ENCODE data around the gene CAMTA1.
A peak's percentile ranks its signal among the peaks of the same experiment; 100 is the strongest.

The CAMTA1 gene

DNA sequence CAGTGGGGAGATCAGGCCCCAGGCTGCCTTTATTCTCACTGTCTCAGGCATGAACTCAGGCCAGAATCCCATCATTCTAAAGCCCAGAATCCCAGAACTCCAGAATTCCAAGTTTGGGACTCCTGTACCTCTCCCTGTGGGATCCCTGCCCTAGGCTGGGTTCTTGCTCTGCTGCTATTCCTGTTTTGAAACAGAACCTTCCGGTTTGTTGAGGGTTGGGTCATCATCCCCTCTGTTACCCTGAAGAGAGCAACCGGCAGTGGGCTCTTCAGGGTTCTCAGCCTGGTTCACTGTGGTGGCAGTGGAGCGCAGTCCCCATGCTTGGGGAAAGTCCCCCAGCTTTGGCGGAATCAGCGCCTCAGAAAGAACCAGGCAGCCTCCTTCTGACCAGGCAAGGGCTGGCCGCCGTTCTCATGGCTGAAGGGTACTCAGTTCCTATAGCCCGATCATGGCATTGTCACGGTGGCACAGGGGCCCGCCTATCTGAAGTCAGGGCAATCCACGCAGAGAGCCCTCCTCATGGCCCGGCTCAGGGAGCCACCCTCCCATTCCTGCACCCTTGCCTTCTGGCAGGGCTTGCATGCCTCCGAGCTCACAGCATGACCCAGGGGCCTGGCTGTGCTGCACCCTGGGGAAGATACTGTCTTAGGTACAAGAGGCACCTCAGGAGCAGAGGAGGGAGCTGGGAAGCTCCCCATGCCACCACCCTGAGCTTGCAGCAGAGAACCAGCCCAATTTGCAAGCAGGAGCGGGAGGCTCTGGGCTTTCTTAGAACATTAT lies 650.2 kb downstream of the CAMTA1 start:
- no peak for DNase-seq (ENCODE audit: low spot score)

DNA sequence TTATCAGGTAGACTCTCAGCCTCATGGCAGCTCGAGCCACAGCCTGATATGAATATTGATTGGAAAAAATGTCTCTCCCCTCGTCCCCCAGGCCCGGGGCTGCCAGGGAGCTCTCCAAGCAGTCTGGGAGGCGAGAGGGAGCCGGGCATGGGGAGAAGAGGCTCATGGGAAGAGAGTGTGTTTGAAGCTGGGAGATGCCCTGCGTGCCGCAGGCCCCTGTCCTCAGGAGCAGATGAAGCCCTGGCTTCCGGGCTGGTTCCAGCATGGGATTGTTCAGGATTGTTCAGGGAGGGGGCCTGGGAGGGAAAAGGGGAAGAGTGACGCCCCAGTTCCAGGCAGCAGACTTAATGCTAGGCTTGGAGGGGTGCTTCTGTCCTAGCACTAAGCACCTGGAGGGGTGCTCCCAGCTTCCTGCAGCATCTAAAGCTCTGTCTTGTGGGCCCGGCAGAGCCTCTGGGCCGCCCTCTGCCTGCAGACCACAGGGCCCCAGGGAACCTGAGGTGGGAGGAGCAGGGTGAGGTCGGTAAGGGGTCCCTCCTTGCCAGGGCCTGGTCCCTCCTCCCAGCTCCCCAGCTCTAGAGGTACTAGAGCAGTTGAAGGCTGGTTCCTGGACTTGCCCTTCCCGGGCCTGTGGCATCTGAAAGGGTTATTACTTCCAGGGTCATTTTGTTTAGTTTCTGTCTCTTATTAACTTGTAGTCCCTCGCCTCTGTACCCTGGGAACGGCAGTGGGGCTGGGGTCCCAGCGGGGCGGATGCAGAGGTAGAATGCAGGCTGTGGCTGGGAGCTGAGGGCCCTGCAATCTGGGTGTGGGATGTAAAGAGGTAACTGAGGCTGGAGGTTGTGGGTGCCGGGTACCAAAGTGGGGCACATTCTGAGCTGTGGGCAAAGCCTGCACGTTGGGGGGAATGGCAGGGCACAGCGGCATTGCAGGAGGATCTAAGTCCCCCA lies 651.1 kb downstream of the CAMTA1 start:
- no peak for DNase-seq (ENCODE audit: low spot score)

DNA sequence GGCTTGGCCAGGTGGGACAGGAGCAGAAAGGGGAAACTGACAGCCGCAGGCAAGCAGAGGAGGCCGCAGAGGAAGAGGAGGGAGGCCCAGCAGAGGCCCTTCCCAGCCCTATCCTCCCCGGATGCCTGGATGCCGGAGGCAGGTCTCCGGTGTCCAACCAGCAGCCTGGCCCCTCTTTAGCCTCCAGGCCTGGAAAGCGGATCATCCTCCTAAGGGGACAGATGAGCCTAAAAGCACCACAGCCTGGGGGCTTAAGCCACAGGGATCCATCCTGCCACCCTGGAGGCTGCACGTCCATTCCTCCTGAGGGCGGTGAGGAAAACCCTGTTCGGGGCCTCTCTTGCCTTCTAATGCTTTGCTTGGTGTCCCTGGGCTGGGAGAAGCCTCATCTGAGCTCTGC lies 651.8 kb downstream of the CAMTA1 start:
- DNase-seq (ENCODE audit: low spot score): no peak

DNA sequence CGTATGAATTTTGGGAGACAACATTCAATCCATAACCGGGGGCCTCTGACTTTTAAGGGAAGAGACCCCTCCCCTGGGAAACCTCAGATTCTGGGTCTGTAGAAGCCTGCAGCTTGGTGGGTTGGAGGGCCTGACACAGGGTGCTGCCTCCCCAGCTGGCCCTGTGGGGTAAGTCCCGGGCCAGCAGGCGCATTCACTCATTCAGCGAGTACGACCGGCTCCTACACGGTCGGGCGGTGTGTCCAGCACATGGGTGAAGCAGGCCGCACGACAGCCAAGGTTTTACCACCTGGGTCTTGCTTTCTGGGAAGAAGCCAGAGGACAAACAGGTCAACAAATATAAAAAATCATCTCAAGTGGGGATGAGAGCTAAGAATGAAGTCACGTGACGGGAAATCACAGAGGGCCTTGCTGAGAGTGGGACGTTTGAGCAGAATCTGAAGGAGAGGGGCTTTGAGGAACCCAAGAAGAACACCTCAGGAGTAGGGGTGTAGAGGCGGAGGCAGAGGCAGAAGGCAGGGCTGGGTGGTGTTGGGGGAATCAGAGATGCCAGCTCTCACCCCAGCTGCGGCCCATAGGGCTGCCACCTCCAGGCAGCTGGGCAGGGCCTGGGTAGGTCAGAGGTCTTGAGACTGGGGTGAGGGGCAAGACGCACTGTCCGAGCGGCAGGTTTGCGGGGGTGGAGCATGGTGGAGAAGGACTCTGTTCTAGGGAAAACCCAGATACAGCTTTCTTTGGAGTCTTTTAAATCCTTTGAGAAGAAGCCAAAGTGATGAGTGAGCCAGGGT lies 652.5 kb downstream of the CAMTA1 start:
- no peak for DNase-seq (ENCODE audit: low spot score)

DNA sequence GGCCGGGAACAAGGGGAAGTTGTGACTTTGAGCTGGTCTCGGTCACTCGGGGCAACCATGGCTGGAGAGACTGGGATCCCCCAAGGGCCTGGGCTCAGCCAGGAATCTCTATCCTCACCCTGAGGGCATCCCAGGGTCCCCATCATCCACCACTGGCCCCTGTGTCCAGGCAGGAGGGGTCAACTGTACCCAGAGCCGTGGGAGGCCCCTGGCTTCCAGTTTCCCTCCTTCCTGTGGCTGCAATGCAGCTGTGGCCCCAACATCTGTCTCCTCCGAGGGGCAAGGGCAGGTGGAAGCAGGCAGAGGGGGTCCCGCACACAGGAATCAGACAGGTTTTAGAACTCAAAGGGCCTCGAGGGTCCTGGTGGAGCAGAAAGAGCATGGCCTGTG lies 653.1 kb downstream of the CAMTA1 start:
- no peak for DNase-seq (ENCODE audit: low spot score)

DNA sequence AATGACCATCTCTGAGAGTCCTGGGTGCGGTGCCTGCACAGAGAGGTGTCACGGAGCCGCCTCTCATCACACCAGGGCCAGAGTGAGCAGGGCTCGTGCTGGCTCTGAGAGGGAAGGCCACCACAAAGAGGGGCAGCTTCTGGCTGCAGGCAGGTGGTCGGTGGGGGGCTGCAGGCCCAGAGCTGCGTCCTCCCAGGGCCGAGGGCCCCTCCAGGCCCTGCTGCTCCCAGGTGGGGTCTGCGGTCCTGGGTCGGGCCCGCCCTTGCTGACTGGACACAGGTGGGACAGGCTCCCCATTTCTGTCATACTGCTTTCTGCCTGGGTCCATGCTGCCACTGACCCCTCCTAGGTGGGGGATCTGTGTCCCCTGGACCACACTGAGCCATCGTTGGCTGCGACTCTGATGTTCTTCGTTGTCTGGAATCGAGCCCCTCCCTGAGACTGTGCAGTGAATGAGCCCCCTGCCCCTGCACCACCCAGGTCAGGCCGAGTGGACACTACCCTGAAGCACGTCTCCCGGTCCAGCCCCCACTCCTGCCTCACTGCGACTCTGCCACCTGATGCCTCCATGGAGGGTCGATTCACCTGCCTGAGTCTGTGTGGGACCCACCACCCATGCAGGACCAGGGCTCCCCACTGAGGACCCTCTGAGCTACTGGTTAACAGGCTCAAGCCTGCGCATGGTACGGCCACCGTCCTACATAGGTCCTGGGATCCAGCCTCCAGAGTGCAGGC lies 653.8 kb downstream of the CAMTA1 start:
- no peak for DNase-seq (ENCODE audit: low spot score)

DNA sequence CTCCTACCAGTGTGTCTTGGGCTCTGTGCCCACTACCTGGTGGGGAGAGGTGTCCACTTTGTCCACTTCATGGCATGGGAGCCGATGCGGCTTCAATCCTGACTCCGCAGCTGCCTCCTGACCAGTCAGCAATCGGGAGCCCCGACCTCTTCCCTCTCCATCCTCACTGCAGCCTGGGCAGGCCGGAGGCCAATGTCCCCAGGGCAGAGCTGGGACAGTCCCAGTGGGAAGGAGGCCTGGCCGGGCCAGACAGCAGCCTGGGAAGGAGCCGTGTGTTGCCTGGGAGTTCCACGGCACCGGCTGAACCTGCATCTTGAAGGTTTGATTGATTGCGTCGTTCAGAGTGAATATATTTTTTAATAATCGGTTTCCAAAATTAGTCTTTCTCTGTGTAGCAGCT lies 654.9 kb downstream of the CAMTA1 start:
- DNase-seq (ENCODE audit: low spot score): no peak

DNA sequence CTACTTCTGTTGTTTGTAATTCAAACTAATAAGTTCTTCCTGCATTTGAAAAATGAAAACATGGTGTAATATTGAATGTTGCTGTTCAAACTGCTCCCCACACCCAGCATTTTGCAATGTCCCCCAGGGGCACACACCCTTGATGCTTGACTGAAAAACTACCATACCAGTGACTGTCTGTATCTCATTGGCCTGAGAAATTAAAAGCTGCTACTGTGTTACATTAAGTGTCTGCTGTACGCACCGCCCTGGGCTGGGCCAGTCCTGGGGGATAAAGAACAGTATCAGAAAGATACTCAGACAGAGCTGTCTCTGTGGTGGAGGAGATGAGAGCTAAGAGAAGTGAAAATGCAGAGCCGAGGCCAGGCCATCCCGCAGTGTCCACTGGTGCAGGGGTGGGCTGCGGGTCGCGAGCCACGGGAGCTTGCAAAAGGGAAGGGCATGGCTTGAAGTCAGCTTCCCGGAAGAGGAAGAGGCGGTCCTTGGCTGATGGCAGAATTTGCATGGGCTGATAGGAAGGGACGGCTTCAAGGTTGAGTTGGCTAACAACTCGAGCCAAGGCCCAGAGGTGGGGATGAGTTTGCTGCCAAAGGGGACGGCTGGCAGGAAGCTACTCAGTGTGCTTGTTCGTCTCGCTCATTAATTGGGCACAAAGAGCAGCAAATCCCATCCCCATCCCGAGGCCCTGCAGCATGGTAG lies 656.0 kb downstream of the CAMTA1 start:
- DNase-seq (ENCODE audit: low spot score): no peak

DNA sequence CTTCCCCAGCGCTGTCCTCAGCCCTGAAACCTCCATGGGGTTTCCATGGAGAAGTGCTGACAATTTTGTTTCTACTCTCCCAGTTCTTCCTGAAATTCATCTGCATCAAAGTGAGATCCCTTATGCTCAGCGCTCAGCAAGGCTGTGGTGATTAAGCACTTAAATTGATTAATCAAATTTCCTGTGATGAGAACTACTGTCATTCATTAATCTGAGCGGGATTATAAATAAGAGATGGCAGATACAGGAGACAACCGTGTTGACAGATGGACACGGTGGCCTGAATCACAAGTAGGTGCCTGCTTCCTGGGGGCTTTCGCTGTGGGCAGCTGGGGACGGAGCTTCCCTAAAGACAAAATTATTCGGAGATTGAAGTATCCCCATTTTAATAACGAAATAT lies 656.8 kb downstream of the CAMTA1 start:
- no peak for DNase-seq (ENCODE audit: low spot score)

DNA sequence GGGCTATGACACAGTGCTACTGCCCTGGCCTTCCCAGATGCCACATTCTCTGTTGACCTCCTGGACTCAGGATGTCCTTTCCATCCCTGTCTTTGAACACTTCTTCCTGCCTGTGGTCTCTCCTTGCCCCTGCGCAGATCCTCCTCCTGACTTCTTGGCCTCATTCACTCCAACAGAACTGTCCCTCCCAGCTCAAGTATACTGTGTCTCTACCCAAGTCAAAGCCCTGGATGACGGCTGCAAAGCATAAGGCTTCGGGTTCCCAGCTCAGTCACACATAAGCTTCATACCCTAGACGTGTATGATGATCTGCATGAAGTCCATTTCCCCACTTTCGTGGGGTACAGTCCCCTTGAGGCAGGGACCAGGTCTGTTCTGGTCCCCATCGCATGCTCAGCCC lies 657.7 kb downstream of the CAMTA1 start:
- no peak for DNase-seq (ENCODE audit: low spot score)

DNA sequence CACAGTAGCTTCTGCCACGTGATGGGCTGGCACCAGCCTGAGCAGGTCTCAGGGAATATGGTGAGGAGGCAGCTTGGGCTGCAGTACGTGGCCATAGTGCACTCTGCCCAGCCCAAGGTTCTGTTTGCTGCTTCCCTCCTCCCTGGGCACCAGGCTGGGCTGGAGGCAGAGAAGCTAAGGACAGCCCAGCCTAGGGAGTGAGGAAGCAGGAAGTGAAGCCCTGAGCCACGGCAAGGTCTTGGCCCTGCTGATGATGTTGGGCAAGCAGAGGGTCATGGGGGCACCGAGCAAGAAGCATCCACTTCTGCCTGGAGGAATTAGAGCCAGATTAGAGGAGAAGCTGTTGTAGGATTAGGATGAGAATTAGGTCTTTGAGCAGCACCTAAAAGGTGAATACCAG lies 659.1 kb downstream of the CAMTA1 start:
- no peak for DNase-seq (ENCODE audit: low spot score)

DNA sequence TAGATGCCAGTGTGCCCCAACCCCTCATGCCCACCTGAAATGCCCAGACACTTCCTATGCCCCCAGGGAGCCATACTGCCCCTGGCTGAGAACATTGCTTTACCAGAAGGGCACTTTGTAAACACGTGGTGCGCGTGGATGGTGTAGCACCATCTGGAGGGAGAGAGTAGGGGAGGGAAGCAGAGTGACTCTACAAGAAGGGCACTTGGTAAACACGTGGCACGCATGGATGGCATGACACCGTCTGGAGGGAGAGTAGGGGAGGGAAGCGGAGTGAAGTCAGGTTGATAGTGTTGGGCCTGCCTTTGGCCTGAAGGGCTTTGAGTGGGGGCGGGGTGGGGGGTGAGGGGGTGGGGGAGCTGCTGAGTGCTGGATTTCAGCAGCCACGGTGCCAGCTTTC lies 661.8 kb downstream of the CAMTA1 start:
- no peak for DNase-seq (ENCODE audit: low spot score)

DNA sequence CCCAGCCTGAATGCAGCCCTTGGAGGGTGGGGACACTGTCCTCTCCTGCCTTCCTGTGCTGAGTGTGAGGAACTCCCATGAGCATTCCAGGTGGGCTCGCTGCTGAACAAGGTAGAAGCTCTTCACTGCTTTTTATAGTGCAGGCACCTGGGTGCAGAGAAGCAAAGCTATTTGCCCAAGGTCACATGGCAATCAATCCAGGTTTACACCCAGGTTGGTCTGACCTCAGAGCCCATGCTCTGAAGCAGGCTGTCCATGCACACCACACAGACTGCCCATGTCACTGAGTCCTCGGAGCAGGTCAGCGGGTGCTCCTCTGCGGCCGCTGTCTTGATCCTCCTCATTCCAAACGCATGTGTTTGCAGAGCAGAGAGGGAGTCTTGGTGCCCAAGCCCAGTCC lies 662.5 kb downstream of the CAMTA1 start:
- DNase-seq (ENCODE audit: low spot score): no peak

DNA sequence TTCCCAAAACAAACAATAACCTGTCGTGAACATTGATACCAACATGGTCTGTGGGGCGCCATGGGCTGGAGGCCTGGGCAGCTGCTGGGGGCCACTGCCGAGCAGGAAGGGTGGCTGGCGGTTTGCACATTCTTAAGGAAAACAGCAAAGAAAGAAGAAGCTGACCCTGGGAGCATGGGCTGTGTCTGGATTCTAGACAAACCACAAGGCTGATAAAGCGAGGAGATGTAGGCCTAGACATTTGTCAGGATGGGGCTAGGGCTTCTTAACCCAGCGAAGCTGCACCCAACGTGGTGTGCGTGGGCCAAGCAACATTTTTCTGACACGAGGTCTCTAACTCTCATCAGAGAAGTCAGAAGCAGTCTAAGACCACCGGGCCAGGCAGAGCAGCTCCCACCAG lies 663.7 kb downstream of the CAMTA1 start:
- DNase-seq (ENCODE audit: low spot score): no peak

DNA sequence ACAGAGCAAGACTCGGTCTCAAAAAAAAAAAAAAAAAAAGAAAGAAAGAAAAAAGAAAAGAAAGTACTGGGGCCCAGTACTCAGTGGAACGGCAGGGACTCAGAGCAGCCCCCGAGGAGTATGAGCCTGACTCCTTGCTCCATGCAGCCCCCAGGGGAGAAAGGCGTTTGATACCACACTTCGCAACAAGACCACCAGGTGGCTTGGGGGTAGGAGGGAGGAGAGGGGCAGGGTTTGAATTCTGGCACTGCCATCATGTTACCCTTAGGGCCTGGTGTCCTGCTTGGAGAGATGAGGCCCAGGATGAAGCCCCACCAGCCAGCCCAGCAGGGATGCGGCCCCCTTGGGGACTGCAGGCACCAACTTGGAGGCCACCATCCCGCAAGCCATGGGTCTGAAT lies 664.5 kb downstream of the CAMTA1 start:
- DNase-seq (ENCODE audit: low spot score): no peak

DNA sequence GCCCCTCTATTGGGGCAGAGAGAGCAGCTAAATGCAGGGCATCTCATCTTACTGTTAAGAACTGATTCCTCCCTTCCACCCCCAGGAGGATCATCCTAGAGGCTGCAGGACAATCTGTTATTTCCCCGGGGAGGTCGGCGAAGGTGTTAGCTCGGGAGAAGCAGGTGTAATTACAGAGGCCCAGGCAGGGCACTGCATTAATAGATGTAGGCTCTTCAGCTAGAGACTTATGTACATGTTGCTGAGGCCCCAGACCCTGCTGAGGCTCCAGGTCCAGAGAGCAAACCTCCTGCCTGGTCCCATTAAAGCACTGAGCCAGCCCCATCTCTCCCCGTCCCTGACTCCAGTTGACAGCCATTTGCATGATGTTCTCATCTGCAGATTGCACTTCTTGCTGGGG lies 665.6 kb downstream of the CAMTA1 start:
- no peak for DNase-seq (ENCODE audit: low spot score)

DNA sequence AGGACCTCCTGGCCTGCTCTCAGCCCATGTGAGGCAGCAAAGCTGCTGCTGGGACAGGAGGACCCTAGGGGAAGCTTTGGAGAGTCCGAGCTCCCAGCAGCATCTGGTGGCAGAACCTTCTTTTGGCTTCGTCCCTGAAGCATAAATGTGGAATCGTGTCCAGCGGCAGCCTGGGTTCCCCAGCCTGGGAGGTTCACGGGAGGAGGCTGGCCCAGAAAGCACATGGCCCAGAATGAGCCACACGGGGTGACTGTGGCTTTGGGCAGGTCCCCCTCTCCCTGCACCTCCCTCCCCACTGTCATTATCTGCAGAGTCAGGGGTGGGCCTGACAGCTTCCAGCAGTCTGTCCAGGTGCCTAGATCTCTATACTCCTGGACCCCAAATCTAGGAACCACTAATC lies 667.8 kb downstream of the CAMTA1 start:
- no peak for DNase-seq (ENCODE audit: low spot score)

DNA sequence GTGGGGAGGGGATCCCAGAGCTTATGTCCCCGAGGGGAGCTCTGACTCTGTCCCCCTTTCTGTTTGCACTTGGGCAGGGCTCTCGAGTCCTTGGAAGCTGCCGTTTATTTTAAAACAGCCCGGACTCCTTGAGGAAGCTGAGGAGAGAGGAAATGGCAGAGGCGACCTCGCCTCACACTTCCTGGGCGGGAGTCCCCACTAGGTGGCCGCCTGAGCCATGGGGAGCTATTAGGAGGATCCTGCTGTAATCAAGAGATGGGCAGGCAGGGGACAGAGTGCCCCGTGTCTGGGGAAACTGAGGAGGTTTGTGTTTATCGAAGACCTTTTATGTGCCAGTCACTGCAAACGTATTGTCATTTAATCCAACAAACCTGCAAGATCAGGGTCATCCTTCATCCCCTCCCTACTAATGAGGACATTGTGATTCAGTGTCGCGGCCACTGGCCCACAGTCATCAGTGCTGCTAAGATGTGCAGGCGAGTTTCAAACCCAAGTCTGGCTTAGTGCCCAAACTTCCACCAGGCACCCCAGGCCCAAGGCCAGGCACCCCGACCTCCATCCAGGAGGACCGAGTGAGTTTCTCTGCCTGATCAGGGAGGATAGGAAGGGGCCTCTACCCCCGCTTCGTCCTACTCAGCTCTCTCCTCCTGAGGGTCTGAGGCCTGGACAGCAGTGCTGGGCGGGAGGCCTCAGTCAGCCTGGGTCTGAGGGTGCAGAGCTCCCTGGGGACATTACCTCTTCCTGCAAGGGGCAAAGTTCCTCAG lies 669.0 kb downstream of the CAMTA1 start:
- DNase-seq (ENCODE audit: low spot score): peak; percentile 40

DNA sequence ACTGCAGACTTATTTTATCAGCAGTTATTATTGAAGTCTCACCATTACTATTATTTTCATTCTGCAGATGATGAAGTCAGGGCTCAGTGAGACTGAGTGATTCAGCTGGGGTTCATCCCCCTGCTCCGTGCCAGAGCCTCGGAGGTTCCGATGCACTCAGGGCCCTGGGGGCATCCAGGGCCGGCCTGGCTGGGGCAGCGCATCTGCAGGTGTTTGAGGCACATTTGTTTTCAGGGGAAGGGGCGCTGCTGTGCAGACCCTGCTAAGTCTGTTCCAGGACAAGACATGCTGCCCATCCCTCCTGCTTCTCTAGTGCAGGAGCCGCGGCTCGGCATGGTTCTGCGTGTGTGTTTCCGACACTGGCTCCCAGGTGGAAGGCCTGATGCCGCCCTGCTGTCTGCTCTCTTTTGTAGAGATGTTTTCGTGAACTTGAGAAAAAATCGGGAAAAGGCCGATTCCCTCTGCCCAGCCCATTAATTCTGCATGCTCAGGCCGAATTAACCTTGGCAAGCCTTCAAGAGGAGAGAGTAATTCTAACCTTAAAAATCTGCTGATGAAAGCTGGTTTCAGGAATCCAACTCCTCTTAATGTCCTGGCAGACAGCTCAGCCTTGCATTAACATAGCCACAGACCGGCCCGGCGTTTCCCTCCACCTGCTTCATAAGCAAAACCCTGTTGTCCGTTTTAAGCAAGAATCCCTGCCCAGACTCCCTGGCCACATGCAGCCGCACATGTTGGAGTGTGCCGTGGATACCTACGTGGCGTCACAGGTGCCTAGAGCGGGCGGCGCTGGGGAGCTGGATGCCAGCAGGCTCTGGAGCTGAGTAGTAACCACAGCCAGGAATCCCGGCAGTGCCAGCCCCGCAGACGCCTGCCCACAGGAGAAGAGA lies 669.9 kb downstream of the CAMTA1 start:
- DNase-seq (ENCODE audit: low spot score): peak; percentile 57
